Liver (tissue), 9 donors: Measurements from ENCODE around the gene PSMB7. TPM values are rescaled to one million over a fixed set of nuclear protein-coding genes. Genes with fewer than 3 reads are reported as not detected.

Experiments
- DNase-seq: peaks from one replicate; pipeline ENCODE4 v3.0.0-alpha.2; 2017; ENCODE audit warnings: low spot score
- H3K27ac ChIP-seq, 2 donors: one replicate each; pipeline ENCODE4 v1.7.0; 2013; ENCODE audit warnings: inconsistent platforms in 2 of 2, low read length in 2 of 2, control low read depth in 1 of 2, low read depth in 1 of 2, mild to moderate bottlenecking in 1 of 2
- H3K27me3 ChIP-seq, 4 donors: one replicate each; pipeline versions ENCODE4 v1.6.1 to v1.7.0; 2013; ENCODE audit warnings: low read length in 3 of 4, inconsistent platforms in 1 of 4, mild to moderate bottlenecking in 1 of 4, moderate library complexity in 1 of 4; ENCODE audit not compliant: control insufficient read depth in 4 of 4, insufficient read depth in 4 of 4
- H3K36me3 ChIP-seq, 4 donors: one replicate each; pipeline versions ENCODE4 v1.6.1 to v1.7.0; 2013; ENCODE audit warnings: low read length in 3 of 4, mild to moderate bottlenecking in 3 of 4, low read depth in 1 of 4, moderate library complexity in 1 of 4; ENCODE audit not compliant: control insufficient read depth in 4 of 4, insufficient read depth in 3 of 4
- H3K4me1 ChIP-seq, 4 donors: one replicate each; pipeline versions ENCODE4 v1.6.1 to v1.7.0; 2013; ENCODE audit warnings: low read length in 3 of 4, mild to moderate bottlenecking in 3 of 4, moderate library complexity in 1 of 4; ENCODE audit not compliant: control insufficient read depth in 4 of 4, insufficient read depth in 4 of 4
- H3K4me3 ChIP-seq, 3 donors: one replicate each; pipeline versions ENCODE4 v1.6.1 to v1.7.0; 2013; ENCODE audit warnings: low read length in 3 of 3, control low read depth in 1 of 3, low read depth in 1 of 3, mild to moderate bottlenecking in 1 of 3
- H3K9ac ChIP-seq, 2 donors: one replicate each; pipeline ENCODE4 v1.7.0; 2013; ENCODE audit warnings: low read length in 2 of 2, mild to moderate bottlenecking in 2 of 2, moderate library complexity in 2 of 2, control low read depth in 1 of 2, low read depth in 1 of 2
- H3K9me3 ChIP-seq, 4 donors: one replicate each; pipeline versions ENCODE4 v1.6.1 to v1.7.0; 2013; ENCODE audit warnings: low read length in 3 of 4; ENCODE audit not compliant: control insufficient read depth in 4 of 4
- ATF3 ChIP-seq: IDR thresholded peaks from 2 replicates; pipeline ENCODE4 v1.6.1; 2016; ENCODE audit warnings: antibody characterized with exemption
- CTCF ChIP-seq: fragments of 150-350 bp; IDR thresholded peaks from 2 replicates; pipeline ENCODE4 v1.5.1; 2017; ENCODE audit warnings: improper control_type of control experiment, low read depth, low read length; ENCODE audit not compliant: missing input control
- EGR1 ChIP-seq, 2 donors: IDR thresholded peaks; 2 replicates each; pipeline ENCODE4 v1.6.1; 2016 to 2018; ENCODE audit warnings: antibody characterized with exemption in 2 of 2, low read depth in 2 of 2
- FOXA1 ChIP-seq: IDR thresholded peaks from 2 replicates; pipeline ENCODE4 v1.6.1; 2016; ENCODE audit warnings: antibody characterized with exemption
- FOXA2 ChIP-seq: IDR thresholded peaks from 2 replicates; pipeline ENCODE4 v1.6.1; 2016; ENCODE audit warnings: antibody characterized with exemption
- GABPA ChIP-seq, 2 donors: IDR thresholded peaks in 1 of 2; conservative IDR thresholded peaks in 1 of 2; 2 replicates each; pipeline ENCODE4 v1.6.1; 2016; ENCODE audit warnings: antibody characterized with exemption in 2 of 2, mild to moderate bottlenecking in 1 of 2, moderate library complexity in 1 of 2
- HNF4A ChIP-seq, 2 donors: conservative IDR thresholded peaks; 2 replicates each; pipeline ENCODE4 v1.6.1; 2016; ENCODE audit warnings: antibody characterized with exemption in 2 of 2, mild to moderate bottlenecking in 2 of 2
- HNF4G ChIP-seq: IDR thresholded peaks from 2 replicates; pipeline ENCODE4 v1.6.1; 2016; ENCODE audit warnings: antibody characterized with exemption
- JUND ChIP-seq, 2 donors: IDR thresholded peaks; 2 replicates each; pipeline ENCODE4 v1.6.1; 2016; ENCODE audit warnings: antibody characterized with exemption in 2 of 2
- MAX ChIP-seq: IDR thresholded peaks from 2 replicates; pipeline ENCODE4 v1.6.1; 2016; ENCODE audit warnings: antibody characterized with exemption
- NR2F2 ChIP-seq: IDR thresholded peaks from 2 replicates; pipeline ENCODE4 v1.6.1; 2016; ENCODE audit warnings: antibody characterized with exemption
- RAD21 ChIP-seq, 2 donors: IDR thresholded peaks; 2 replicates each; pipeline ENCODE4 v1.6.1; 2016; ENCODE audit warnings: antibody characterized with exemption in 2 of 2, mild to moderate bottlenecking in 2 of 2
- REST ChIP-seq: IDR thresholded peaks from 2 replicates; pipeline ENCODE4 v1.6.1; 2016; ENCODE audit warnings: antibody characterized with exemption, mild to moderate bottlenecking
- RXRA ChIP-seq, 2 donors: IDR thresholded peaks; 2 replicates each; pipeline ENCODE4 v1.6.1; 2017 to 2018; ENCODE audit warnings: antibody characterized with exemption in 2 of 2, mild to moderate bottlenecking in 1 of 2
- SP1 ChIP-seq: IDR thresholded peaks from 2 replicates; pipeline ENCODE4 v1.6.1; 2018; ENCODE audit warnings: antibody characterized with exemption, mild to moderate bottlenecking
- TAF1 ChIP-seq: conservative IDR thresholded peaks from 2 replicates; pipeline ENCODE4 v1.6.1; 2016; ENCODE audit warnings: antibody characterized with exemption, mild to moderate bottlenecking
- YY1 ChIP-seq: IDR thresholded peaks from 2 replicates; pipeline ENCODE4 v1.6.1; 2016; ENCODE audit warnings: antibody characterized with exemption, mild to moderate bottlenecking
- ZBTB33 ChIP-seq: IDR thresholded peaks from 2 replicates; pipeline ENCODE4 v1.6.1; 2016; ENCODE audit warnings: antibody characterized with exemption
- WGBS: extraction: QIAGEN DNeasy Blood & Tissue Kit; methylation state at CpG from one replicate; pipeline ENCODE4 v1.1.7; 2013; 5-methylcytosine and 5-hydroxymethylcytosine counted together
- polyA plus RNA-seq, 2 donors: library from polyadenylated mRNA; stranded (reverse) in 1 of 2; unstranded in 1 of 2; fragments of 200-250 nt in 1 of 2; fragments of >200 nt in 1 of 2; fragmentation: Nextera tagmentation in 1 of 2; extraction: Ambion mirVana in 1 of 2; gene quantifications; one replicate each; pipeline versions ENCODE4 v1.2.1 to v1.2.3, GENCODE V29; 2013 to 2015
- total RNA-seq, 2 donors: library from RNA; depleted of rRNA; stranded (reverse); fragments of >200 nt; gene quantifications; one replicate each; pipeline ENCODE4 v1.2.3, GENCODE V29; 2014
- donor health status: healthy.
- donor health status: healthy.
- donor health status: healthy.
- donor health status: healthy.
- donor health status: healthy.

PSMB7 gene
- total and polyA plus RNA-seq, 4 donors = 90.9 to 183 (median 134) TPM

GRCh38 chr9:124331580-124331979, 83.7 kb downstream of the PSMB7 start:
- no peaks in the 10 kb centered on the region for H3K9me3 ChIP-seq
- 91% methylated on average over 11 of the region's 11 CpGs for WGBS
- no peak for TF ChIP-seq NR2F2
- no peak for TF ChIP-seq ZBTB33
- TF ChIP-seq YY1 = no peak
- TF ChIP-seq GABPA (IDR thresholded peaks at IDR 0.05 in 1 of 2, conservative IDR thresholded peaks at IDR 0.05 in 1 of 2) = no peak
- TF ChIP-seq REST = no peak
- TF ChIP-seq JUND (IDR thresholded peaks at IDR 0.05) = no peak
- TF ChIP-seq HNF4G = no peak
- TF ChIP-seq RAD21 (IDR thresholded peaks at IDR 0.05) = no peak
- no peak for TF ChIP-seq SP1
- no peak for TF ChIP-seq CTCF
- no peak for TF ChIP-seq EGR1 (IDR thresholded peaks at IDR 0.05; ENCODE audit: low read depth in 2 of 2)
- no peak for TF ChIP-seq TAF1
- TF ChIP-seq ATF3 = no peak
- no peak for TF ChIP-seq HNF4A (conservative IDR thresholded peaks at IDR 0.05)
- TF ChIP-seq FOXA1 = no peak
- TF ChIP-seq RXRA (IDR thresholded peaks at IDR 0.05) = no peak
- TF ChIP-seq FOXA2 = no peak
- TF ChIP-seq MAX = no peak
- H3K4me3 ChIP-seq = no peak overlapping the region
- no peaks in the 10 kb centered on the region for H3K27me3 ChIP-seq
- no peak for DNase-seq
- peaks cover 19 to 84% (median 49%) of the 10 kb centered on the region in 4 donors for H3K36me3 ChIP-seq
- no peak overlapping the region for H3K27ac ChIP-seq
- no peaks in the 10 kb centered on the region for H3K4me1 ChIP-seq
- H3K9ac ChIP-seq = no peak overlapping the region
